Globus pallidus (tissue), 1 donor: ENCODE results near the gene KIAA0825.
"Not testable (repeated sequence)": the region's sequence is repeated elsewhere in the genome, so short reads cannot be mapped to it uniquely, and the experiment has no call there.

ENCODE experiments used
- DNase-seq: peaks from one replicate; pipeline ENCODE4 v3.0.0-alpha.2; 2015; ENCODE audit warnings: low spot score

Gene KIAA0825

DNA sequence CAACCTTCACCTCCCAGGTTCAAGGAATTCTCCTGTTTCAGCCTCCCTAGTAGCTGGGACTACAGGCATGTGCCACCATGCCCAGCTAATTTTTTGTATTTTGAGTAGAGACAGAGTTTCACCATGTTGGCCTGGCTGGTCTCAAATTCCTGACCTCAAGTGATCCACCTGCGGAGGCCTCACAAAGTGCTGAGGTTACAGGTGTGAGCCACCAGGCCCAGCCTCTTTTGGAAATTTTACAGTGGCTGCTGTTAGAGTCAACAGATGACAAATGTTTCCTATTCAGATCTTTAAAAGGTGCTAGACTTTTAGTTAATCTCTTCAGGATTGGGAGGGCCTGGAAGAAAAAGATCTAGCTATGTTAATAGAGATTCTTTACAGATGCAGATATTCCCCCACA lies 45.1 kb downstream of the KIAA0825 start:
- DNase-seq = not testable (repeated sequence)

DNA sequence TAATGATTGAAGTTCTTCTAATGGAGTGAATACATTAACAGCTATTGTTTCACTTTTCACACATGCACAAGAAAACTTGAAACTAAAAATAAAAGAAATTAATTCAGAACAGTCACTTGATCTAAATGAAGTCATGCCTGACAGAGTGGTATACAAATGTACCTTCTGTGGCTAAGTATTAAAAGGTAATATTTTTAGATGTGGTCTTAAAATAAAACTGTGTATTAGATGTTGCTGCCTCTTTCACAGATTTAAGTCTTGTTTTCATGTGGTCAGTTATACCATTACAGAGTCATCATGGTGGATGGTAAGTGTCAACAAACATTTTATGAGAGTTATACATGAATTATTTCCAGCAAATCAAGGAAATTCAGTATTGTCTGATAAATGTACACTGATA lies 47.0 kb downstream of the KIAA0825 start:
- no peak for DNase-seq

DNA sequence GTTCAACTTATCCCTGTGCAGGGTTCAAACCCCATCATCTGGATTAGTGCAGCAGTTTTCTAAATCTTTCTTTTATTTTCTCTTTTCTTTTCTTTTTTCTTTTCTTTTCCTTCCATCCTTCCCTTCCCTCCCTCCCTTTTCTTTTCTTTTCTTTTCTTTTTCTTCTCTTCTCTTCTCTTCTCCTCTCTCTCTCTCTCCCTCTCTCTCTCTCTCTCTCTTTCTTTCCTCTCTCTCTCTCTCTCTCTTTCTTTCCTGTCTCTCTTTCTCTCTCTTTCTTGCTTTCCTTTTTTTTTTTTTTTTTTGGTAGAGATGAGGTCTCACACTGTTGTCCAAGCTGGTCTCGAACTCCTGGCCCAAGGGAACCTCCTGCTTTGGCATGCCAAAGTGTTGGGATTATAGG lies 53.6 kb downstream of the KIAA0825 start:
- no peak for DNase-seq

DNA sequence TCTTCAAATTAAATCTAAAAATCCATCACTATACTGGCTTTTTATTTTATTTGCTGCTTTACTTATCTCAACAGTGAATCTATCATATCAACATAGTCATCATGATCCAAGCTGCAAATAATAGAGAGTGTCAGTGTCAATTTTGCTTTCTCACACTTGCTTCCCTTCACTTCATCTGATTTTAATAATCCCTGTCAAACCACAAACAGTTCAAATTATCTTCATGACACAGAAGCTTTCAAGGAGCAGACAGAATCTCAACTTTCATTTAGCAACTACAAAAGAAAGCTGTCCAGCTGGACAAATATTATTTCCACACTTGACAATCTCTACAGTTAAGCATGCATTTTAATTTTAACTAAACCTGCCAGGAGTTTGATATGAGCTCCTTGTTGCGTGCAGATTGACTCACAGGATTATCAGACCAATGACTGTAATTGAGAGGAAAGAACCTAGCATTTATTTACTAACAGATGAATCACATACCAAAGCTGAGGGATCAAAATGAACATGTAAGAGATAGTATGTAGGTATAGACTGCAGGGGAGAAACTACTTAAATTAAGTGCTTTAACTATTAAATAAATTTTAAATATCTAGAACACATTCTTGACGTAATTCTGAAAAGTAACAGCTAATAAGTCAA lies 56.0 kb downstream of the KIAA0825 start:
- DNase-seq = no peak

DNA sequence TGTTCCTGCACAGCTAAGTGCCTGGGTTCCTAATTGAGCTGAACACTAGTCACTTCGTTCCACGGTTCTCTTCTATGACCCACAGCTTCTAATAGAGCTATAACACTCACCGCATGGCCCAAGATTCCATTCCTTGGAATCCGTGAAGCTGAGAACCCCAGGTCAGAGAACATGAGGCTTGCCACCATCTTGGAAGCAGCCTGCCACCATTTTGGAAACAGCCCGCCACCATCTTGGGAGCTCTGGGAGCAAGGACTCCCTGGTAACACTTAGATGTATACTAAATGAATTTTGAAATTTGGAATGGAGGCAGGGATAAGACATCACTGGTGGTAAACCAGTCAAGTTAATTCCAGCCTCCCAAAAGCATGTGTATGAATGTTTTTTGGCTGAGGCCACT lies 60.4 kb downstream of the KIAA0825 start:
- no peak for DNase-seq

DNA sequence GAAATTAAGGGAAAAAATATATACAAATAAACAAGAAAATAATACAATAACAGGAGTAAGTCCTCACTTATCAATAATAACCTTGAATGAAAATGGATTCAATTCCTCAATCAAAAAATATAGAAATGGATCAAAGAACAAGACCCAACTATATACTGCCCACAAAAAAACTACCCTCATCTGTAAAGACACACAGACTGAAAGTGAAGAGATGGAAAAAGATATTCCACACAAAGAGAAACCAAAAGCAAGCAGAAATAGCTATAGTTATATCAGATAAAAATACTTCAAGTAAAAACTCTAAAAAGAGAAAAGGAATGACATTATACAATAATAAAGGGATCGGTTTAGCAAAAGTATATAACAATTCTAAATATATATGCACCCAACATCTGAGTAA lies 66.5 kb downstream of the KIAA0825 start:
- no peak for DNase-seq

DNA sequence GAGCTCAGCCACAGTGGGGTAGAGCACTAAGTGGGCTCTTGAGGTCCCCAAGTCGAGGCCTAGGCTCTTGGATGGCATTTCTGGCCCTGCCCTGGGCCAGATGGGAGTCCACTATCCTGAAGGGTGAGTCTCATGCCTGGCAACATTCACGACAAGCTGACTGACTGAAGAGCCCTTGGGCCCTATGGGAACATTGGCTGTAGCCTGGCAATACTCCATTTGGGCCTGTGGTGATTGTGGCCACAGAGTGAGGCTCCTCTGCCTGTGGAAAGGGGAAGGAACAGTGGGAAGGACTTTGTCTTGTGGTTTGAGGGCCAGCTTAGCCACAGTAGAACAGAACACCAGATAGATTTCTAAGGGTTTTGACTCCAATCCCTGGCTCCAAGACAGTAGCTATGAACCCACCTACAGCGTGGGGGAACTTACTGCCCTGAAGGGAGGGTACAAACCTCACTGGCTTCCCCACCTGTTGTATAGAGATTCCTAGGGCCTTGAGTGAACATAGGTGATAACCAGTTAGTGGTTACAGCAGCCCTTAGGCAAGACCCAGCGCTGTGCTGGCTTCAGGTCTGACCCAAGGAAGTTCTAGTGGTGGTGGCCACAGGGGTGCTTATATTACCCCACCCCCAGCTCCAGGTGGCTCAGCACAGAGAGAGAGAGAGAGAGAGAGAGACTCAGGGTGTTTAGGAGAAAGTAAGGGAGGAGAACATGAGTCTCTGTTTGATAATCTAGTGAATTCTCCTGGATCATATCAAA lies 72.4 kb downstream of the KIAA0825 start:
- DNase-seq = peak; percentile 30

DNA sequence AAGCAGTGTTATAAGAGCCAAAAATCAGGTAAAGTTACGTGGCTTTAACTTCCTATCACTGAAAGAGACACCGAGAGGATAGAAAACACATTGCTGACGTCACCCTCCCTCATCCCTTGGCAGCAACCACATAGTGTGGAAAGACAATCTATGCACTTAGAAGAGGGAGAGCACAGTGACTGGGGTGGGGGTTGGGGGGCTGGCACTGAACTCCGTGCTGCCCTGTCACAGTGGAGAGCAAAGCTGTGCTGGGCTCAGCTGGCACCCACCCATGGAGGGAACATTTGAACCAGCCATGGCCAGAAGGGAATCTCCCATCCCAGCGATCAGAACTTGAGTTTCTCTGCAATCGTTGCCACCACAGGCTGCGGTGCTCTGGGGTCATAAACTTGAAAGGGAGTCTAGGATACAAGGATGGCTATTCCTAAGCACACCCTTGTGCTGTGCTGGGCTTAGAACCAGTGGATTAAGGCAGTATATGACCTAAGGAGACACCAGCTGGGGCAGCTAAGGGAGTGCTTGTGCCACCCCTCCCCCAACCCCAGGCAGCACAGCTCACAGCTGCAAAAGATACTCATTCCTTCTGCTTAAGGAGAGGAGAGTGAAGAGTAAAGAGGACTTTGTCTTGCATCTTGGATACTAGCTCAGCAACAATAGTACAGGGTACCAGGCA lies 73.4 kb downstream of the KIAA0825 start:
- no peak for DNase-seq

DNA sequence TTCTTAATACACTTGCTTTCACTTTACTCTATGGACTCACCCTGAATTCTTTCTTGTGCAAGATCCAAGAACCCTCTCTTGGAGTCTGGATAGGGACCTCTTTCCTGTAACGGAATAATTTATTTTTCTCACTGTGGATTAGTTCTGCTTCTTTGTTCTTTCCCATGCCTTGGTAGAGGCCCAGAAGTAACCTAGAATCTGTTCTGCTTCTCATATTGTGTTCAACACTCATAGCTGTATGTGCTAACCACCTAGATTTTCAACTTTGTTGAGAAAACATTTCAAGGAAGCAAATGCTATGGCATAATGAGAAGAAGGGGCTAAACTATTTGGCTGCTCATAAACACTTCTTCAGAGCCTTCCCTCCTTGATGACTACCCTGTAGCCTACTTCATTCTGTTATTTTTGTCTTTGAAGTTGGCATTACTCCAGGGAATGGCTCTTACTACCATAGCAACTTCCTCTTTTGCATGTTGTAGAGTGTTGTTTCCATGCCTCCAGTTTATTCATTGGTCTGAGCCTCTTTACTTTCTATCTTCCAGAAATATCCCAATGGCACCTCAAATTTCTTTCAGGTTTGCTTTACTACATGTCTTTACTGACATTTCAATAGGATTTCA lies 74.3 kb downstream of the KIAA0825 start:
- DNase-seq = peak; percentile 46

DNA sequence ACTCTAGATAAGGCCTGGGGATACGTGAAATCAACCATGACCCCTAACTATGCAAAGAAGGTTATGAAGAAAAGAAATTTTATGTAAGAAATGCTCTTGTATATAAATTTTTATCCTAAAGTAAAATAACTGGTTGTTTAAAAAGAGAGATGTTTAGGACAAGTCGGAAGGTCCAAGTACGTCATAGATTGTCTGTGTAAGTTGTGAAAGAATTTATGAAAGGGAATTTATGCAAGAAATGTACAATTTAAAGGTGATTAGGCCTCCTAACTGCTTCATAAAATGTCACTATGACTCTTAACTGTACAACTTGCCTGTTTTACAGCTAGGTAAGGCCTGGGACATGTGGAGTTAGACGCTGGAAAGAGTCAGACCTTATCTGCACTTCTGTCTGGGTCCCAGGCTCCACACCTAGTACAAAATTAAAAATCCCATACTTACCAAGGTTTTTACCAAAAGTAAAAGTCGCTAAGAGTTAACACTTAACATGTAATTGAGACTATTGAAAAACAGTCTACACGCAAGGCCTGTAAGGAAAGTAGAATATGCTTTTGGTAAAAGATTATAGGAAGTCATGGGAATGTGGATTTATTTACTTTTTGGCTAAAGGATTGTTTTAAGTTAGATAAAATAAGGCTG lies 77.4 kb downstream of the KIAA0825 start:
- no peak for DNase-seq

DNA sequence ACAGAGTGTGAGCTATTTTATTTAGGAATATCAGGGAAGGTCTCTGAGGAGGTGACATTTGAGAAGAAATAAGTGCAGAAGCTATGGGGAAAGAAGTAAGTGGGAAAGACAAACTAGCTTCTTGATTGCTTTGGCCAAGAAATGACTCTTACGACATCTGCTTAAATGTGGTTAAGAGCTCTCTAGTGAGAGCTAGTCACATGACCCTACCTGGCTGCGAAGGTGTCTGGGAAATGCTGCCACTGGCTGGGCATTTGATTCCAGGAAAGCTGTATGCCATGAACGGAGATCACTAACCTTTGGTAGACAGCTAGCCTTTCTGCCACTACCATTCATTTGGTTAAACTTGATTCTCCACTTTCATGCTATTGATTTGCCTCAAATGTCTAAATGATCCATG lies 80.1 kb downstream of the KIAA0825 start:
- no peak for DNase-seq

DNA sequence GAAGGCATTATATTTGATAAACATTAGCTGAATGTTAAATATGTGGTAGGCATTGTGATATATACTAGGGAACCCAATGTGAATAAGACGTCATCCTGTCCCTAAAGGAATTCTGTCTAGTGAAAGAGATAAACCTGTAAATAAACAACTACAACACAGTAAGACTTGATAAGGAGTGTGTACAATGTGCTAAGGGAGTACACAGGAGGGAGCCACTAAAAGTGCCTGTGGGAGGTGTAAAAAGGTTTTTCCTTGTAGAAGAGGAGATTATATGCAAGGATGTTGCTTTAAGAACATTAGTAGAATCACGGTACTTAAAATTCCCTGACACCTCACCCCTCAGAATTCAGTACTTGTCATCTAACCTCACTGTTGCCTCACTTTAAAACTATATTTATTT lies 91.7 kb downstream of the KIAA0825 start:
- no peak for DNase-seq

DNA sequence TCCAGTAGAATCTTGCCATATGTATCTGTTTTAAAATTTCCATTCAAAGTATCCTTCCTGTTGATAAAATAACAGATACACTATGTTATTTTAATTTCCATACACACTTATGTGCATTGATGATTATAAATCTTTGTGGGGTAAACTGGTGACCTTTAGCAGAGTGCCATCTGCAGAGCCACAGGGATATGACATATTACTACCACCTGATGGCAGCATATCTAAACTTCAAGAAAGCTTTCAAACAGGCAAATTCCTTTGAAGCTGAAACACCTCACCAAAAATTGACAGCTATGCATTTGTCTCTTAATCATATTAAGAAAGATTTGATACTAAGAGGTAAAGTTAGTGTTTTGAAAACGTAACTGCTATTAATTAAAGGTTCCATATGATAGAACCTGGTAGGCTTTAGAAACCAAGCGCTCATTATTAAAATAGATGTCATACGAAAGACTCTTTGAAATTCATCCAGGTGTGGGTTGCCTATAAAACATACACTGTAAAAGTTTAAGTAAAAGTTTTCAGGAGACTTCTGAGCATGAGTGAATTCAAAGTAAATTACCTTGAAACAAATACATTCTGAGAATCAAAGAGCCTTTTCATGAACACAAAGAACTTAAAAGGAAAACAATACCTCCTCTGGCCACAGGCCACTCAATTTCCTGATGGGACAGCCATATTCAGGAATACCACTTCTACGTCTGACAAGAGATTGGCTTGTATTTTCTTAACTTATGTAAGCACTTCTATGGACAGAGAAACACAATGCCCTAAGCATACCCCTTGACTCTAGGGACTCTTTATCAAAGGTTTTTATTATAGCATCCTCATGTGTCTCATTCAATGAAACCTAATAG lies 93.3 kb downstream of the KIAA0825 start:
- DNase-seq = peak; percentile 47

DNA sequence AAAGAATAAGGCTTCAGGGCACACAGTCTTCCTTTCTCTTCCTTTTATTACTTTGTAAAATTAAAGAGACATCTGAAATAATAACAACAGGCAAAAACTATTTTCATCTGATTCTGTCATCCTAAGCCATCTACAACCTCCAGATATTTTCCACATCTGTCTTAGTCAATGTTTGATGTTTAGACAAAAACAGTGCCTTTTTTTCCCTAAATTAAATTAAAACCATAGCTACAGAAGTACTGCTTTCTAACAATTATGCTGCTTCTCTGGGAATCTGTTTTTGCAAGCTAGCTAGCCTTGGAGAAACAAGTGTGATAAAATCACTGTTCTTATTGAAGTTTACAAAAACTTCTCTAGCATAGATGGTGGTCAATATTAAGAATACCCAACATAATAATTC lies 95.4 kb downstream of the KIAA0825 start:
- no peak for DNase-seq

DNA sequence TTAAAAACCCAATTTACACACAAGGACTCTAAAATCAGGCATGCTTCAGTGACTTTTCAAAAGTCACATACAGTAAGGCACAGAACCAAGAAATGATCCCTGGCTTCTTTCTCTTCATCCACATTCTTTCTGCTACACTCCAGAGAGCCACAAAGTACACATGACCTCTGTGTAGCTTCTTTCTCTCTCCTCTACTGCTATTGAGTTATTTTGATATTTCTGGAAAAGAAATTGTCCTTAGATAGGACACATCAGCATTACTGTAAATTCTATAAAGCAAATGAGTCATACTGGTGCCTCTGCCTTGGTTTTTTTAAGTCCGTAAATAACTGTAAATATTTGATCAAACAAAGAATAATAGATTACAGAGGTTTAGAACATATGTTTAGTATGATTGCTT lies 96.3 kb downstream of the KIAA0825 start:
- no peak for DNase-seq

DNA sequence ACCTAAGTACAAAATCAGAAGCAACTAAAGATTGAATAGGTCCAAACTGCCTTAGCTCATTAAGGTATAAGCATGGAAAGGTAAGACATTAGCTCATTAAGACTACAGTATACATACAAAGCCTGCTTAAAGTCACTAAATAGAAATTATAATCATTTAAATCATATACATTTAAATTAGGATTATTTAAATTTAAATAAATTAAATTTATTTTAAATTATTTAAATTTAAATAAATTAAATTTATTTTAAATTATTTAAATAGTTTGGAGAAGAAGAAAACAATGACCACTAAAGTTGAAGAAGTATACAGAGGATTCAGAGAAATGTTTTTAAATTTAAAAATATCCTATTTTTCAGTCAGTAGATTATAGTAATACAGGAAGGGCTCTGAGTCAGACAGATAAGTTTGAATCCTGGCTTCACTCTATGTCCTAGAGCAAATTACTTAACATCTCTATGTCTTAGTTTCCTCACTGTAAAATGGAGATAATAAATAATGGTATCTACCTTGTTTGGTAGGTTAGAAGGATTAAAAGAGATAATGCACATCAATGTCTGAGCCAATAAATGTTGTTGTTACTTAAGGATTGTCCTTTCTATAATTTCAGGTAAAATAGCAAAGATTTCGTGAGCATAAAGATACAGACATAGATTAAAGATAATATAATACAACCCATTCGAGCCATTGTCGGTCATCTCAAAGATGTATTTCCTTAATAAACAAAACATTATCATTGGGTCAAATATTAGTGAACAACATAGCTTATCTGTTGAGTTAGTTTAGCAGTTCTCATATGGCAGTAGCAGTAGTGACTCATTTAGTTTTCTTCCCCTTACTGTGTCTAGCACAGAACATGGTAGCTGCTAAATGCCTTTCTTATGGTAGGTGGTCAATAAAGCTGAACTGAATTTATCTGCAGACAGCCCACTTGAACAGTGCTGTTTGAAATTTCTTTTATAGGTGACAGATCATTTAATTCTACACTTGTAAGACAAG lies 100.6 kb downstream of the KIAA0825 start:
- no peak for DNase-seq

DNA sequence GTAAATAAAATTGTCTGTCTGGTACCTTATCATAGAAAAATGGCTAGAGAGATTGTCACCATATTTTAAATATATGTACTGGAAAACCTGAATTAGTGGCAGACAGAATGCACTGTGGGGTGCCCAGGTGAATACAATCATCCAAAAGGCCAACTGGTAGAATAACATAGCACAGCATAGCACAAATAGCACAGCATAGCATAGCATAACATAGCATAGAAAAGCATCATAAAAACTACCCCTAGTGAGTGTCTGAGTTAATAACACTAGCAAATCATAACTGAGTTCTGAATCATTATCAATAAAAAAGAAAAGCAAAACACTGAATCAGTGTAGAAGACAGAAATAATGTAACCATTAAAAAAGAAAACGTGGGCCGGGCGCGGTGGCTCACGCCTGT lies 102.3 kb downstream of the KIAA0825 start:
- DNase-seq = no peak

DNA sequence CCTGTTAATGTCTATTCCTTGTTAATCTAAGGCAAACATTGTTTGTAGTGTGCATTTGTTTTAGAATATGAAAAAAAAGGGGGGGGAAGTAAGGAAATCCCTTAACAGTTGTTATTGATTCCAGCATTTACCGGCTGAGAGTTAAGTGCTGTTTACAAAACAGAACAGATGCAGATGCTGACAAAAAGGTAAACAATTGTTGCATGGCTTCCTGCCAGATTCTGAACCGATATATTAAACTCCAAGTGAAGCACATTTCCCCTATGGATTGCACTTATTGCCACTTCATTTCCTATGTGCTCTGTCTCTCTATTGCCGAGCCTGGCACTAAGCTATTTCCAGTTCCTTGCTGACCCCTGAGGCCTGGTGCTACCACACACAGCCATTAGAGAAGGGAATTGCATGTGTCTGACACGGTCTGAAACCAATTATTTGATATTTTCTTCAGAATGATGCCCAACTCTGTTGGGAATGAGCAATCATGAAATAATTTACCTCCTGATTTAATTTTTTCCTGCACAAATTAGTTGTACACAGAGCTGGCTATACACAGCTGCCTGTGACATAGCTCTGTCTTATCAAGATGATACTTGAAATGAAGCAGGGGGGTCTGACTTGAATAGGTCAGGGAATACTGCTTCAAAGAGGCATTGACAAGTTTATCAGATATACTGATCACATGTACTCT lies 109.8 kb downstream of the KIAA0825 start:
- DNase-seq = no peak

DNA sequence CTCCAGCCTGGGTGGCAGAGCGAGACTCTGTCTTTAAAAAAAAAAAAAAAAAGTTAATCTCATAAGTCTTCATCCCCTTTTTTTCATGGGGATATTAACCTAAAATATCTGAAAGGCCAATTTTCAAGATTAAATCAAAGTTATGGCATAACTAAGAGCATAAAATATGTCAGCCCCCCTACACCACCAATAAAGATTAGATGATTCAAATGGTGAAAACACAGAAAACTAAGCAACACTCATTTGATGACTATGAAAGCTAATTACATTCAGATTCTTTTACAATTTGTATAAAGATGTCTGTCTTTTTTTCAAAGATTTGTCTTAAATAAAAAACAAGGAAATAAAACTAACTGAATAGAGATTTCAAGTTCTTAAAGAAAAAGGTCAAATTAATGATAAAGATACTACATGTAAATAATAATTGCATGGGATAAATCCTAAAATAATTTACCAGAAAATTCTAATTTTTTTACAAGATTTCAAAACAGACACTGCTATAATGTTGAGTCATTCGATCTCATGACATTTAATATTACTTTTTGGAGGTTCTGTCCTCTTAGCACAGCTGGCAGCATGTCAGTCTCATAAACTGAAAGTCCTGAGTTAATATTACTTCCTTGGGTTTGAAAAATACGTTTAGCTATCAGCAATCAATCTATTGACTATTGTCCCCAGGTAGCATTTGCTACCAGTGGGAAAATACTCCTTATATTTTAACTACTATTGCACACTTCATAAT lies 112.9 kb downstream of the KIAA0825 start:
- no peak for DNase-seq
